ENCODE data around the gene NUBPL. TPM values are rescaled to one million over a fixed set of nuclear protein-coding genes. Genes with fewer than 3 reads are reported as not detected.

The NUBPL gene
- polyA plus RNA-seq, 1 donor (not counting 4 experiments of a cell fraction or from before 2014, with no cell fraction given), result 18.8 TPM

GRCh38 chr14:31657917-31658316 lies 96.7 kb downstream of the NUBPL start:
- peaks cover under 1% of the 10 kb centered on the region for H3K9me3 ChIP-seq (ENCODE audit: control insufficient read depth, low read depth, low read length)
- H2AFZ ChIP-seq (ENCODE audit: control insufficient read depth, low read length), result no peak overlapping the region
- no peak overlapping the region for H3K27ac ChIP-seq (ENCODE audit: control insufficient read depth, insufficient read depth, low read length)
- no peak for TF ChIP-seq CTCF (optimal IDR thresholded peaks at IDR 0.05 in 1 of 3, IDR thresholded peaks at IDR 0.05 in 1 of 3, conservative IDR thresholded peaks at IDR 0.05 in 1 of 3; ENCODE audit: extremely low read depth in 1 of 3, insufficient read depth in 2 of 3, low read length in 3 of 3)
- no peak for TF ChIP-seq EZH2 (IDR thresholded peaks at IDR 0.05; ENCODE audit: low read length)
- H3K4me3 ChIP-seq (ENCODE audit: control insufficient read depth in 2 of 3, extremely low read depth in 1 of 3, insufficient read depth in 2 of 3, low read depth in 1 of 3, low read length in 3 of 3), result no peak overlapping the region
- dilution Hi-C loops (cut with MboI; ENCODE audit: extremely low pct_ligation_motif_present, low sequenced_read_pairs), result no loop called here
- no peak overlapping the region for H3K9ac ChIP-seq (ENCODE audit: control insufficient read depth, extremely low read depth, insufficient read depth, low read length)
- no peak for FAIRE-seq
- H4K20me1 ChIP-seq (ENCODE audit: control insufficient read depth, extremely low read depth, insufficient read depth, low read length), result no peaks in the 10 kb centered on the region
- no peaks in the 10 kb centered on the region for H3K4me1 ChIP-seq (ENCODE audit: control insufficient read depth, extremely low read depth, insufficient read depth, low read length)
- DNase-seq (ENCODE audit: low read depth, low spot score), result no peak
- no peaks in the 10 kb centered on the region for H3K79me2 ChIP-seq (ENCODE audit: control insufficient read depth, insufficient read depth, low read length)
- H3K27me3 ChIP-seq (ENCODE audit: control insufficient read depth, extremely low read depth, insufficient read depth, low read length), result no peaks in the 10 kb centered on the region
- no peaks in the 10 kb centered on the region for H3K36me3 ChIP-seq (ENCODE audit: control insufficient read depth in 2 of 2, extremely low read depth in 1 of 2, insufficient read depth in 2 of 2, low read length in 2 of 2)
- H3K4me2 ChIP-seq (ENCODE audit: control insufficient read depth, extremely low read depth, insufficient read depth, low read depth, low read length), result no peak overlapping the region
- no peaks in the 10 kb centered on the region for H3K9me1 ChIP-seq (ENCODE audit: control insufficient read depth, extremely low read depth, insufficient read depth, low read length)

GRCh38 chr14:31659278-31659677 lies 98.1 kb downstream of the NUBPL start:
- Histone ChIP-seq H3K9me1 (ENCODE audit: control insufficient read depth, extremely low read depth, insufficient read depth, low read length) (no peaks in the 10 kb centered on the region), H2AFZ (ENCODE audit: control insufficient read depth, low read length) (no peak overlapping the region), H3K9me3 (ENCODE audit: control insufficient read depth, low read depth, low read length) (no peaks in the 10 kb centered on the region), H3K9ac (ENCODE audit: control insufficient read depth, extremely low read depth, insufficient read depth, low read length) (no peak overlapping the region), H4K20me1 (ENCODE audit: control insufficient read depth, extremely low read depth, insufficient read depth, low read length) (no peaks in the 10 kb centered on the region), H3K79me2 (ENCODE audit: control insufficient read depth, insufficient read depth, low read length) (no peaks in the 10 kb centered on the region), H3K4me1 (ENCODE audit: control insufficient read depth, extremely low read depth, insufficient read depth, low read length) (no peaks in the 10 kb centered on the region), H3K4me2 (ENCODE audit: control insufficient read depth, extremely low read depth, insufficient read depth, low read depth, low read length) (no peak overlapping the region), H3K27me3 (ENCODE audit: control insufficient read depth, extremely low read depth, insufficient read depth, low read length) (no peaks in the 10 kb centered on the region), H3K36me3 (ENCODE audit: control insufficient read depth in 2 of 2, extremely low read depth in 1 of 2, insufficient read depth in 2 of 2, low read length in 2 of 2) (no peaks in the 10 kb centered on the region), H3K4me3 (ENCODE audit: control insufficient read depth in 2 of 3, extremely low read depth in 1 of 3, insufficient read depth in 2 of 3, low read depth in 1 of 3, low read length in 3 of 3) (no peak overlapping the region), H3K27ac (ENCODE audit: control insufficient read depth, insufficient read depth, low read length) (no peak overlapping the region)
- no peak for TF ChIP-seq CTCF (optimal IDR thresholded peaks at IDR 0.05 in 1 of 3, IDR thresholded peaks at IDR 0.05 in 1 of 3, conservative IDR thresholded peaks at IDR 0.05 in 1 of 3; ENCODE audit: extremely low read depth in 1 of 3, insufficient read depth in 2 of 3, low read length in 3 of 3)
- no peak for TF ChIP-seq EZH2 (IDR thresholded peaks at IDR 0.05; ENCODE audit: low read length)
- dilution Hi-C loops (cut with MboI; ENCODE audit: extremely low pct_ligation_motif_present, low sequenced_read_pairs), result no loop called here
- no peak for DNase-seq (ENCODE audit: low read depth, low spot score)
- no peak for FAIRE-seq
